Endothelial cell of umbilical vein (primary cell): ENCODE measurements around the gene PER1. TPM values are rescaled to one million over a fixed set of nuclear protein-coding genes. Genes with fewer than 3 reads are reported as not detected.

Source experiments
- BruUV-seq: library from RNA; stranded (reverse); fragments of 400-500 nt; replicated peaks from 2 replicates; lab custom pipeline; 2021; lab: Mats Ljungman, UMichigan
- CTCF ChIA-PET: fragments of 300-600, 350-600 bp; sonication (Branson Sonifier 250); formaldehyde crosslinking; loops from one replicate; lab custom pipeline; 2021; ENCODE audit warnings: antibody characterized with exemption, inconsistent platforms; lab: Charles Lee
- POLR2A ChIA-PET: fragments of 300-600, 350-600 bp; sonication (Branson Sonifier 250); formaldehyde crosslinking; loops from one replicate; lab custom pipeline; 2021; ENCODE audit warnings: antibody characterized with exemption, inconsistent platforms; lab: Charles Lee
- DNase-seq: peaks from one replicate; pipeline ENCODE4 v3.0.0-alpha.2; 2011; ENCODE audit warnings: low read depth, low spot score
- FAIRE-seq: peaks from 2 replicates; lab custom pipeline; 2011; peaks lifted over from hg19 to GRCh38; lab: Jason Lieb, UNC
- H2AFZ ChIP-seq: 2 replicates; pipeline ENCODE4 v1.6.0; 2012; ENCODE audit warnings: low read depth, low read length, control low read depth, inconsistent platforms
- H3K27ac ChIP-seq: 2 replicates; pipeline ENCODE4 v1.5.1; 2011; ENCODE audit warnings: low read depth, mild to moderate bottlenecking, control low read depth, low read length, moderate library complexity; ENCODE audit not compliant: insufficient read depth
- H3K27me3 ChIP-seq, 2 experiments: 2 replicates each; pipeline versions ENCODE4 v1.6.0 to v1.6.1; 2011; ENCODE audit warnings: low read length in 2 of 2, mixed read lengths in 1 of 2; ENCODE audit not compliant: control insufficient read depth in 2 of 2, insufficient read depth in 2 of 2
- H3K36me3 ChIP-seq, 2 experiments: 2 replicates in 1 of 2; 3 replicates in 1 of 2; pipeline ENCODE4 v1.5.1; 2011; ENCODE audit warnings: low read length in 2 of 2, mild to moderate bottlenecking in 1 of 2, moderate library complexity in 1 of 2; ENCODE audit not compliant: control insufficient read depth in 2 of 2, insufficient read depth in 2 of 2; ENCODE audit errors: extremely low read depth in 1 of 2
- H3K4me1 ChIP-seq: 3 replicates; pipeline ENCODE4 v1.5.1; 2011; ENCODE audit warnings: mild to moderate bottlenecking, low read length; ENCODE audit not compliant: control insufficient read depth, insufficient read depth; ENCODE audit errors: extremely low read depth
- H3K4me2 ChIP-seq: 2 replicates; pipeline ENCODE4 v1.6.1; 2011; ENCODE audit warnings: low read length, control low read depth, mixed read lengths; ENCODE audit not compliant: insufficient read depth
- H3K4me3 ChIP-seq, 3 experiments: fragments of 200-600 bp in 1 of 3; sonication (generic), shearing (Covaris generic) in 1 of 3; replicated peaks in 1 of 3; 2 replicates each; pipeline ENCODE4 v1.5.1; 2011 to 2016; ENCODE audit warnings: control low read depth in 3 of 3, low read length in 3 of 3, mild to moderate bottlenecking in 2 of 3, inconsistent platforms in 1 of 3, low read depth in 1 of 3, moderate library complexity in 1 of 3; ENCODE audit not compliant: insufficient read depth in 1 of 3
- H3K79me2 ChIP-seq: 2 replicates; pipeline ENCODE4 v1.6.0; 2012; ENCODE audit warnings: low read length, inconsistent platforms; ENCODE audit not compliant: control insufficient read depth, insufficient read depth
- H3K9ac ChIP-seq: replicated peaks from 2 replicates; pipeline ENCODE3; 2011; ENCODE audit warnings: low read length, control low read depth; ENCODE audit not compliant: insufficient read depth; ENCODE audit errors: extremely low read depth
- H3K9me1 ChIP-seq: replicated peaks from 3 replicates; pipeline ENCODE4 v1.6.0; 2011; ENCODE audit warnings: mild to moderate bottlenecking, low read length; ENCODE audit not compliant: control insufficient read depth, insufficient read depth; ENCODE audit errors: extremely low read depth
- H3K9me3 ChIP-seq: replicated peaks from 2 replicates; pipeline ENCODE4 v1.5.1; 2012; ENCODE audit warnings: low read length, inconsistent platforms; ENCODE audit not compliant: control insufficient read depth, insufficient read depth
- H4K20me1 ChIP-seq: replicated peaks from 2 replicates; pipeline ENCODE3; 2011; ENCODE audit warnings: mild to moderate bottlenecking, low read length; ENCODE audit not compliant: control insufficient read depth, insufficient read depth; ENCODE audit errors: extremely low read depth
- CTCF ChIP-seq, 2 donors: IDR thresholded peaks; 1 replicate in 1 of 2; 2 replicates in 1 of 2; pipeline ENCODE4 v1.5.1; 2011; ENCODE audit warnings: low read length in 2 of 2, mild to moderate bottlenecking in 2 of 2, moderate library complexity in 2 of 2, control low read depth in 1 of 2, inconsistent platforms in 1 of 2, low read depth in 1 of 2; ENCODE audit not compliant: insufficient read depth in 1 of 2; ENCODE audit errors: extremely low read depth in 1 of 2
- EZH2 ChIP-seq: IDR thresholded peaks from 2 replicates; pipeline ENCODE4 v1.6.1; 2012; ENCODE audit warnings: borderline replicate concordance, low read depth, mild to moderate bottlenecking, moderate library complexity, low read length, inconsistent platforms; ENCODE audit not compliant: severe bottlenecking
- FOS ChIP-seq: IDR thresholded peaks from 2 replicates; pipeline ENCODE4 v1.6.1; 2011; ENCODE audit warnings: mild to moderate bottlenecking, low read length, moderate library complexity, borderline replicate concordance; ENCODE audit not compliant: insufficient read depth
- GATA2 ChIP-seq: IDR thresholded peaks from 2 replicates; pipeline ENCODE4 v1.7.0; 2011; ENCODE audit warnings: low read depth, mild to moderate bottlenecking, moderate library complexity, mixed read lengths, low read length; ENCODE audit not compliant: insufficient read length, insufficient read depth
- JUN ChIP-seq: IDR thresholded peaks from 2 replicates; pipeline ENCODE4 v1.6.1; 2011; ENCODE audit warnings: borderline replicate concordance, low read depth; ENCODE audit not compliant: insufficient read length, insufficient read depth
- MAX ChIP-seq: IDR thresholded peaks from 2 replicates; pipeline ENCODE4 v1.6.1; 2011; ENCODE audit not compliant: insufficient read depth, insufficient read length
- MYC ChIP-seq: IDR thresholded peaks from one replicate; pipeline ENCODE4 v1.6.1; 2011; ENCODE audit warnings: mild to moderate bottlenecking, low read depth, low read length
- POLR2A ChIP-seq: IDR thresholded peaks from 2 replicates; pipeline ENCODE4 v1.6.1; 2012; ENCODE audit warnings: low read depth, mild to moderate bottlenecking, control low read depth, low read length
- POLR2AphosphoS5 ChIP-seq: IDR thresholded peaks from 2 replicates; pipeline ENCODE4 v1.6.1; 2012; ENCODE audit warnings: low read depth, mild to moderate bottlenecking, control low read depth, low read length, moderate library complexity; ENCODE audit not compliant: insufficient read depth
- dilution Hi-C: fragments of 300-500 bp; cut with MboI; formaldehyde crosslinking; loops from one replicate; pipeline ENCODE4 v1.15.0; 2019; ENCODE audit warnings: low sequenced_read_pairs; ENCODE audit not compliant: extremely low pct_ligation_motif_present
- intact Hi-C: fragments of 100-400 bp; cut with micrococcal nuclease; formaldehyde crosslinking; loops from one replicate; pipeline ENCODE4 v1.10.0; 2022
- polyA plus RNA-seq, 4 experiments: library from polyadenylated mRNA; depleted of rRNA in 3 of 4; stranded (reverse) in 3 of 4; unstranded in 1 of 4; fragments of >200 nt; gene quantifications; 2 replicates each; pipeline versions ENCODE4 v1.2.1 to v1.2.3, GENCODE V29; 2011 to 2012; ENCODE audit warnings: missing spikeins in 1 of 4
- total RNA-seq: library from RNA; stranded (reverse); gene quantifications from 2 replicates; pipeline ENCODE4 v1.2.3, GENCODE V29; 2021

The PER1 gene
- total and polyA plus RNA-seq, 2 donors (not counting 3 experiments of a cell fraction or from before 2014, with no cell fraction given), result 12.1 to 32.1 TPM

- Histone ChIP-seq H3K4me2 (no peak overlapping the region), H3K4me1 (no peaks in the 10 kb centered on the region), H3K9me1 (no peaks in the 10 kb centered on the region), H3K9ac (no peak overlapping the region), H3K27me3 (peaks cover 0 to 10% of the 10 kb centered on the region in 2 experiments), H2AFZ (no peak overlapping the region), H3K36me3 (no peaks in the 10 kb centered on the region), H4K20me1 (no peaks in the 10 kb centered on the region), H3K9me3 (no peaks in the 10 kb centered on the region), H3K27ac (no peak overlapping the region), H3K79me2 (no peaks in the 10 kb centered on the region), H3K4me3 (no peak overlapping the region)
- ChIA-PET CTCF (interaction anchor here (1.0 to 13.4 kb wide), 7 partner anchors 12 to 43 kb away, joined by 3 to 167 read pairs (median 15); no protein-coding TSS in a partner anchor), POLR2A (no interaction called here)
- intact Hi-C loops, result no loop called here
- DNase-seq (no peak), FAIRE-seq (no peak)
- dilution Hi-C loops, result no loop called here
- TF ChIP-seq MYC (no peak), POLR2A (no peak), EZH2 (no peak), MAX (no peak), POLR2AphosphoS5 (no peak), JUN (no peak), FOS (no peak), CTCF (IDR thresholded peaks at IDR 0.05; ENCODE audit: extremely low read depth in 1 of 2, insufficient read depth in 1 of 2, low read depth in 1 of 2, low read length in 2 of 2) (no peak), GATA2 (no peak)
- no TSS peak for BruUV-seq
Observed at GRCh38 chr17:8095361-8095760, 56.8 kb downstream of the PER1 start.
